ENCODE measurements around the gene TRIM34. TPM values are rescaled to one million over a fixed set of nuclear protein-coding genes. Genes with fewer than 3 reads are reported as not detected.
"Not testable (repeated sequence)": the region's sequence is repeated elsewhere in the genome, so short reads cannot be mapped to it uniquely, and the experiment has no call there.

TRIM34 gene
- total and polyA plus RNA-seq, 7 donors, result 3.5 to 10.2 (median 7.4) TPM

DNA sequence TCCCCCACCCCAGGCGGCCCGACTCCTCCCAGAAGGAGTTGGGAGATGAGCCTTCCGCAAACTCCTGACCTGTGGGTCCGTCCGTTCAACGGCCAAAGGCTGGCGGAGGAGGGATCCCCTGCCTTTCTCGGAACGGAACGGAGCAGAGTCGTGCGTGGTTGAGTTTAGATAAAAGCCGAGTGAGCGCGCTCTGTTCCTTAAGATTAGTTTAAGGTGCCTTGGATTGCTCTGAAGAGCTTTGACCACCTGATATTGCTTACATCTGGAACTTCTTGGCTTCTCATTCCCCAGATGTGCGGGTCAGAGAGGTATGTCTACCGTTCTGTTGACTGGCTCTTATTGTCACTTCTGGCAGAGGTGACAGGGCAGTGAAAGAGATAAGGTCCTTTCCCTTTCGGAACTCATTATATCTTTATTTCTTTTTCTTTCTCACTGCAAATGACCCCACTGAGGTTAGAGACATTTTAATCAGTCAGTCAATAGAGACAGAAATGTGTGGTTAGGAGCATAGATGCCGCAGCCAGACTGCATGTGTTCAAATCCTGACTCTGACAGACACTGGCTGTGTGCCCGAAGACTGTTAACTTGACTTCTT lies 28.1 kb upstream of the TRIM34 start, which contains the start of gene TRIM6:
Gene TRIM6, plus strand, starts transcription at position 31 of the 595 bp plus-strand sequence. Its CDS starts 261 bp downstream, at position 292.
- intact Hi-C loops (cut with DNase I), result no loop called here
- WGBS, 2 donors, result 8 to 10% methylated on average over 20 of the region's 20 CpGs
- Histone ChIP-seq H3K9me3 (no peaks in the 10 kb centered on the region), H3K36me3 (no peaks in the 10 kb centered on the region), H3K27me3 (no peaks in the 10 kb centered on the region), H3K4me1 (peaks cover 0 to 40% (median 32%) of the 10 kb centered on the region in 4 donors), H3K4me3 (peak within 1 kb of the TSS; percentile 39 to 52 (median 48)), H3K27ac (peak within 1 kb of the TSS; percentile 70 to 81 (median 72))
- TF ChIP-seq POLR2AphosphoS5 (IDR thresholded peaks at IDR 0.05), result peak in 3 of 4 donors; percentile 3 to 49 (median 9)
- TF ChIP-seq POLR2A (IDR thresholded peaks at IDR 0.05), result no peak
- peak; percentile 83 for DNase-seq

DNA sequence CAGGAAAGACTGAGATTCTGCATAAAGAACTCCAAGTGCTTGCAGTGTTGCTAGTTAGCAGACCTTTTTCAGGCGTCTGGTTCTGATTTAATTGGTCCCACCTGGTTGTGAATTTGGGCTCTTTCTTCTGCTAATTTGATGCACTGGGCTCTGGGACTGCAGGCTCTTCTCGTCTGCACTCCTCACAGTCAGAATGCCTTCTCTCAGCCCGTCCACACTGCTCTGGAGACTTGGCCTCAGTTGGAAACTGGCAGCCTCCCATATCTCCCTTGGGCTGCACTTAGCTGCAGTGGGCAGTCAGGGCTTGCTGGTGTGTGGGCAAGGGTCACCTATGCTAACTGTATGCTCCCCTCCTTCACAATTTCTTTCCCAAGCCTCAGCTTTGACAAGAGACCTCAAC lies 26.8 kb upstream of the TRIM34 start:
- Histone ChIP-seq H3K4me3 (peak overlapping the region in 1 of 4 donors; percentile 50), H3K9me3 (no peaks in the 10 kb centered on the region), H3K36me3 (no peaks in the 10 kb centered on the region), H3K27me3 (no peaks in the 10 kb centered on the region), H3K27ac (peak overlapping the region in 3 of 4 donors; percentile 70 to 81 (median 72)), H3K4me1 (peaks cover 0 to 40% (median 32%) of the 10 kb centered on the region in 4 donors)
- DNase-seq, result no peak
- intact Hi-C loops (cut with DNase I), result loop anchor here (2.0 kb wide), 1 partner anchor 87 kb away; the partner anchor contains the start of gene TRIM5
- TF ChIP-seq POLR2A (IDR thresholded peaks at IDR 0.05), result no peak
- TF ChIP-seq, protein P1, sequence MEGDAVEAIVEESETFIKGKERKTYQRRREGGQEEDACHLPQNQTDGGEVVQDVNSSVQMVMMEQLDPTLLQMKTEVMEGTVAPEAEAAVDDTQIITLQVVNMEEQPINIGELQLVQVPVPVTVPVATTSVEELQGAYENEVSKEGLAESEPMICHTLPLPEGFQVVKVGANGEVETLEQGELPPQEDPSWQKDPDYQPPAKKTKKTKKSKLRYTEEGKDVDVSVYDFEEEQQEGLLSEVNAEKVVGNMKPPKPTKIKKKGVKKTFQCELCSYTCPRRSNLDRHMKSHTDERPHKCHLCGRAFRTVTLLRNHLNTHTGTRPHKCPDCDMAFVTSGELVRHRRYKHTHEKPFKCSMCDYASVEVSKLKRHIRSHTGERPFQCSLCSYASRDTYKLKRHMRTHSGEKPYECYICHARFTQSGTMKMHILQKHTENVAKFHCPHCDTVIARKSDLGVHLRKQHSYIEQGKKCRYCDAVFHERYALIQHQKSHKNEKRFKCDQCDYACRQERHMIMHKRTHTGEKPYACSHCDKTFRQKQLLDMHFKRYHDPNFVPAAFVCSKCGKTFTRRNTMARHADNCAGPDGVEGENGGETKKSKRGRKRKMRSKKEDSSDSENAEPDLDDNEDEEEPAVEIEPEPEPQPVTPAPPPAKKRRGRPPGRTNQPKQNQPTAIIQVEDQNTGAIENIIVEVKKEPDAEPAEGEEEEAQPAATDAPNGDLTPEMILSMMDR (IDR thresholded peaks at IDR 0.05), result no peak
- no peak for TF ChIP-seq POLR2AphosphoS5 (IDR thresholded peaks at IDR 0.05)
- TF ChIP-seq EP300 (IDR thresholded peaks at IDR 0.05), result no peak
- WGBS, 2 donors, result 74 to 84% methylated on average over 3 of the region's 3 CpGs

DNA sequence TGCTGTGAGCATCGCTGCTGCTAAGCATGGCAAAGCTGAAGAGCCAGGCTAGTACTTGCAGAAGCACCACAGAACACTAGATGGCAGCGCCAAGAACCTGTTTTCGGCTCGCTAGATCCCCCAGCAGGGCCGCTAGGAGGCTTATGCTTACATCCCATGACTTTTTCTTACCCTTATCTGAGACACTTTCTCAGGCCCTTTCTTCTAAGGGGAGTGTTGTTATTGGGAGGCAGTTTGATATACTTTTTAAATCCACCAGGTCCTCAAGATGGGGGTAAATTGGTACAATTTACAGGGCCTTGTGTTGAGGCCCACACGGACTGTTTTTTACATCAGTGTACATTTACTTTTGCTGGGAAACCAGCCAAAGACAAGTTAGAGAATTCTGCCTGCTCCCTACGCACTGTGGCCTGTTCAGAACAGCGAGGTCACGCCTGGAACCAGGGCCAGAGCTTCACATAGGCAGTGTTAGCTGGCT lies 24.4 kb upstream of the TRIM34 start:
- 28 to 45% methylated on average over 9 of the region's 9 CpGs for WGBS, 2 donors
- DNase-seq, result peak; percentile 87
- H3K36me3 ChIP-seq, result no peaks in the 10 kb centered on the region
- TF ChIP-seq POLR2AphosphoS5 (IDR thresholded peaks at IDR 0.05) (peak in 1 of 4 donors; percentile 46), EP300 (IDR thresholded peaks at IDR 0.05) (no peak), POLR2A (IDR thresholded peaks at IDR 0.05) (no peak)
- TF ChIP-seq, protein P1 (IDR thresholded peaks at IDR 0.05), result peak; percentile 64 to 83 (median 82)
- no peak overlapping the region for H3K4me3 ChIP-seq
- H3K27me3 ChIP-seq, result no peaks in the 10 kb centered on the region
- peaks cover 0 to 40% (median 35%) of the 10 kb centered on the region in 4 donors for H3K4me1 ChIP-seq
- H3K27ac ChIP-seq, result peak overlapping the region; percentile 65 to 81 (median 77)
- H3K9me3 ChIP-seq, result no peaks in the 10 kb centered on the region
- intact Hi-C loops (cut with DNase I), result loop anchor here (1.0 kb wide), 1 partner anchor 21 kb away; no protein-coding TSS in a partner anchor

DNA sequence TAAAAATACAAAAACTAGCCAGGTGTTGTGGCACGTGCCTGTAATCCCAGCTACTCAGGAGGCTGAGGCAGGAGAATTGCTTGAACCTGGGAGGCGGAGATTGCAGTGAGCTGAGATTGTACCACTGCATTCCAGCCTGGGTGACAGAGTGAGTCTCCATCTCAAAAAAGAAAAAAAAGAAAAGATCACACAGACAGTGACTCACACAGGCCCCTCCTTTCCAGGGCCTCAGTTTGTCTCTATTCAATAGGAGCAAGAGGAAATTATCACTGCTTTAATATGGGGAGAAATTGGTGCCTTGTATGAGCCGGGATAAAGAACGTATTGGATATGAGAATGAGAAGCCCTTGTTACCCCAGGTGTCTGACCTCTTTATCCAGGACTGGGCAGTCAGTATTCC lies 22.0 kb upstream of the TRIM34 start:
- H3K27ac ChIP-seq; H3K36me3 ChIP-seq; H3K27me3 ChIP-seq; DNase-seq; H3K9me3 ChIP-seq; intact Hi-C loops (cut with DNase I); H3K4me3 ChIP-seq: not testable (repeated sequence)
- peaks cover 0 to 35% (median 27%) of the 10 kb centered on the region in 4 donors for H3K4me1 ChIP-seq
- WGBS, 2 donors, result 93 to 94% methylated on average over 4 of the region's 4 CpGs

DNA sequence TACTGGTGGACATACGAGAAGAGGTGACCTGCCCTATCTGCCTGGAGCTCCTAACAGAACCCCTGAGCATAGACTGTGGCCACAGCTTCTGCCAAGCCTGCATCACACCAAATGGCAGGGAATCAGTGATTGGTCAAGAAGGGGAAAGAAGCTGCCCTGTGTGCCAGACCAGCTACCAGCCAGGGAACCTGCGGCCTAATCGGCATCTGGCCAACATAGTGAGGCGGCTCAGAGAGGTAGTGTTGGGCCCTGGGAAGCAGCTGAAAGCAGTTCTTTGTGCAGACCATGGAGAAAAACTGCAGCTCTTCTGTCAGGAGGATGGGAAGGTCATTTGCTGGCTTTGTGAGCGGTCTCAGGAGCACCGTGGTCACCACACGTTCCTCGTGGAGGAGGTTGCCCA lies 21.5 kb upstream of the TRIM34 start:
- TF ChIP-seq POLR2AphosphoS5 (IDR thresholded peaks at IDR 0.05), result no peak
- TF ChIP-seq EP300 (IDR thresholded peaks at IDR 0.05), result no peak
- TF ChIP-seq POLR2A (IDR thresholded peaks at IDR 0.05), result no peak
- TF ChIP-seq, protein P1 (IDR thresholded peaks at IDR 0.05), result no peak
- Histone ChIP-seq H3K9me3 (no peaks in the 10 kb centered on the region), H3K4me3 (no peak overlapping the region), H3K4me1 (peaks cover 0 to 32% (median 24%) of the 10 kb centered on the region in 4 donors), H3K27ac (no peak overlapping the region), H3K36me3 (no peaks in the 10 kb centered on the region), H3K27me3 (no peaks in the 10 kb centered on the region)
- DNase-seq, result no peak
- intact Hi-C loops (cut with DNase I), result no loop called here
- 93 to 95% methylated on average over 8 of the region's 8 CpGs for WGBS, 2 donors

Data from sigmoid colon (tissue), 7 donors.